DND-41 (cell line): ENCODE results near the gene GNPAT.

Source experiments
- EZH2 ChIP-seq: IDR thresholded peaks from 3 replicates; pipeline ENCODE4 v1.6.1; 2012; ENCODE audit warnings: borderline replicate concordance, low read depth, mild to moderate bottlenecking, moderate library complexity, low read length, inconsistent platforms; ENCODE audit not compliant: severe bottlenecking
- TF ChIP-seq, protein P1 (sequence below): IDR thresholded peaks from 2 replicates; pipeline ENCODE4 v1.5.1; 2012; ENCODE audit warnings: borderline replicate concordance, low read length, moderate library complexity, mild to moderate bottlenecking; ENCODE audit not compliant: poor library complexity, severe bottlenecking; ENCODE audit errors: extremely low read depth

DNA sequence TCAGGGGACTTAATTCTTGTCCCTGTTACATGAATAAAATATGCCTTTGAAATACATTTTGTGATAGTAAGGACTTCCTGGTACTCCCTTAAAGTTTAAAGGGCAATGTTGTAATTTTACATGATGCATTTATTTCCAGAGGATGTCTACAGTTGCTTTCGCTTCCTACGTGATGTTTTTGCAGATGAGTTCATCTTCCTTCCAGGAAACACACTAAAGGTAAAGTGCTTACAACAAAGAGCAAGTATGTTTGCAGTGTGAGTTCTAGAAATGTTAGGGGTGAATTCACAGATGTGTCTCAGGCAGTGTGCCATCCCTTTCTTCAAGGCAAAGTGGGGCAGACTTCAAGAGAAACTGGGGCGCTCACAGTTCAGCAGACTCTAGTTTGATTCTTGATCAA, 31.2 kb downstream of the GNPAT start:
- no peak for TF ChIP-seq EZH2
- TF ChIP-seq, protein P1, sequence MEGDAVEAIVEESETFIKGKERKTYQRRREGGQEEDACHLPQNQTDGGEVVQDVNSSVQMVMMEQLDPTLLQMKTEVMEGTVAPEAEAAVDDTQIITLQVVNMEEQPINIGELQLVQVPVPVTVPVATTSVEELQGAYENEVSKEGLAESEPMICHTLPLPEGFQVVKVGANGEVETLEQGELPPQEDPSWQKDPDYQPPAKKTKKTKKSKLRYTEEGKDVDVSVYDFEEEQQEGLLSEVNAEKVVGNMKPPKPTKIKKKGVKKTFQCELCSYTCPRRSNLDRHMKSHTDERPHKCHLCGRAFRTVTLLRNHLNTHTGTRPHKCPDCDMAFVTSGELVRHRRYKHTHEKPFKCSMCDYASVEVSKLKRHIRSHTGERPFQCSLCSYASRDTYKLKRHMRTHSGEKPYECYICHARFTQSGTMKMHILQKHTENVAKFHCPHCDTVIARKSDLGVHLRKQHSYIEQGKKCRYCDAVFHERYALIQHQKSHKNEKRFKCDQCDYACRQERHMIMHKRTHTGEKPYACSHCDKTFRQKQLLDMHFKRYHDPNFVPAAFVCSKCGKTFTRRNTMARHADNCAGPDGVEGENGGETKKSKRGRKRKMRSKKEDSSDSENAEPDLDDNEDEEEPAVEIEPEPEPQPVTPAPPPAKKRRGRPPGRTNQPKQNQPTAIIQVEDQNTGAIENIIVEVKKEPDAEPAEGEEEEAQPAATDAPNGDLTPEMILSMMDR = no peak
